HepG2 (cell line): ENCODE data around the gene PSMA3. TPM values are rescaled to one million over a fixed set of nuclear protein-coding genes. Genes with fewer than 3 reads are reported as not detected.

ENCODE experiments used
- ATM ChIP-seq: fragments of 450-650 bp; IDR thresholded peaks from 2 replicates; pipeline ENCODE4 v1.7.1; 2017; ENCODE audit warnings: mild to moderate bottlenecking, borderline replicate concordance
- ETV5 ChIP-seq: IDR thresholded peaks from 2 replicates; pipeline ENCODE4 v1.6.1; 2018; ENCODE audit warnings: missing biosample characterization, missing genetic modification reagents, inconsistent platforms, borderline replicate concordance
- FOSL2 ChIP-seq: sonication (generic); formaldehyde crosslinking; IDR thresholded peaks from 2 replicates; pipeline ENCODE4 v1.4.0; 2020; ENCODE audit warnings: missing genetic modification reagents
- GPN1 ChIP-seq: sonication (generic); formaldehyde crosslinking; IDR thresholded peaks from 2 replicates; pipeline ENCODE4 v1.5.1; 2020; ENCODE audit warnings: missing genetic modification reagents, borderline replicate concordance
- MBNL3 ChIP-seq: fragments of 250-450 bp; sonication (Bioruptor Pico); conservative IDR thresholded peaks from 2 replicates; pipeline ENCODE4 v1.8.0; 2022; ENCODE audit warnings: mild to moderate bottlenecking, inconsistent platforms
- MXD4 ChIP-seq: IDR thresholded peaks from 2 replicates; pipeline ENCODE4 v1.6.1; 2016; ENCODE audit warnings: mild to moderate bottlenecking, missing biosample characterization, missing genetic modification reagents
- NCOA2 ChIP-seq: sonication (generic); formaldehyde crosslinking; IDR thresholded peaks from 2 replicates; pipeline ENCODE4 v1.8.0; 2022; ENCODE audit warnings: inconsistent platforms
- PHF8 ChIP-seq: sonication (generic); formaldehyde crosslinking; IDR thresholded peaks from 2 replicates; pipeline ENCODE4 v1.5.0; 2020; ENCODE audit warnings: missing genetic modification reagents
- SNAPC2 ChIP-seq: sonication (generic); formaldehyde crosslinking; IDR thresholded peaks from 2 replicates; pipeline ENCODE4 v1.8.1; 2022; ENCODE audit warnings: mild to moderate bottlenecking, missing genetic modification reagents
- SP1 ChIP-seq, 2 experiments: fragments of 450-650 bp in 1 of 2; sonication (generic) in 1 of 2; formaldehyde crosslinking in 1 of 2; IDR thresholded peaks; 2 replicates each; pipeline versions ENCODE4 v1.4.0 to v1.6.1; 2016 to 2020; ENCODE audit warnings: missing genetic modification reagents in 1 of 2
- SRSF4 ChIP-seq: fragments of 200-400 bp; formaldehyde crosslinking; IDR thresholded peaks from one replicate; pipeline ENCODE4 v1.6.1; 2018; ENCODE audit warnings: mild to moderate bottlenecking, low read depth, low read length, moderate library complexity; ENCODE audit not compliant: poor library complexity, severe bottlenecking
- TAF15 ChIP-seq: fragments of 200-400 bp; formaldehyde crosslinking; IDR thresholded peaks from one replicate; pipeline ENCODE4 v1.6.1; 2018; ENCODE audit warnings: mild to moderate bottlenecking, low read depth, low read length; ENCODE audit not compliant: poor library complexity, severe bottlenecking
- YEATS2 ChIP-seq: sonication (generic); formaldehyde crosslinking; IDR thresholded peaks from 2 replicates; pipeline ENCODE4 v1.4.0; 2020; ENCODE audit warnings: missing genetic modification reagents, borderline replicate concordance
- ZFAT ChIP-seq: sonication (generic); formaldehyde crosslinking; conservative IDR thresholded peaks from 2 replicates; pipeline ENCODE4 v1.8.1; 2023; ENCODE audit warnings: missing genetic modification reagents, inconsistent platforms
- ZNF292 ChIP-seq: sonication (generic); formaldehyde crosslinking; IDR thresholded peaks from 2 replicates; pipeline ENCODE4 v1.8.1; 2022; ENCODE audit warnings: mild to moderate bottlenecking, low read depth, missing genetic modification reagents, borderline replicate concordance
- ZNF552 ChIP-seq: sonication (generic); formaldehyde crosslinking; IDR thresholded peaks from 2 replicates; pipeline ENCODE4 v1.9.0; 2022; ENCODE audit warnings: missing genetic modification reagents, mild to moderate bottlenecking, borderline replicate concordance
- ZNF678 ChIP-seq: sonication (generic); formaldehyde crosslinking; IDR thresholded peaks from 2 replicates; pipeline ENCODE4 v1.4.0; 2020; ENCODE audit warnings: mild to moderate bottlenecking, missing genetic modification reagents
- ZNF761 ChIP-seq: sonication (generic); formaldehyde crosslinking; conservative IDR thresholded peaks from 2 replicates; pipeline ENCODE4 v1.4.0; 2020; ENCODE audit warnings: mild to moderate bottlenecking, missing genetic modification reagents
- ZNF788 ChIP-seq: sonication (generic); formaldehyde crosslinking; IDR thresholded peaks from 2 replicates; pipeline ENCODE4 v1.5.0; 2020; ENCODE audit warnings: mild to moderate bottlenecking, missing genetic modification reagents, borderline replicate concordance
- ZSCAN9 ChIP-seq: IDR thresholded peaks from 2 replicates; pipeline ENCODE4 v1.6.1; 2016; ENCODE audit warnings: borderline replicate concordance
- polyA plus RNA-seq, 8 experiments: library from polyadenylated mRNA; depleted of rRNA in 3 of 8; stranded (reverse) in 7 of 8; unstranded in 1 of 8; fragments of >200 nt; fragmentation: Illumina TruSeq in 4 of 8; extraction: Trizol in 4 of 8; gene quantifications; 2 replicates each; pipeline versions ENCODE4 v1.2.1 to v1.2.3, GENCODE V29; 2011 to 2016; ENCODE audit warnings: low read depth in 4 of 8, missing spikeins in 1 of 8, mixed read lengths in 1 of 8; ENCODE audit not compliant: insufficient read depth in 1 of 8
- total RNA-seq, 5 experiments: library from RNA; depleted of rRNA; stranded (reverse); fragments of >200 nt; fragmentation: Illumina TruSeq; extraction: Trizol; gene quantifications; 2 replicates each; pipeline ENCODE4 v1.2.3, GENCODE V29; 2016; ENCODE audit warnings: low read depth in 1 of 5
- TF ChIP-seq, protein P1 (sequence below): sonication (generic); formaldehyde crosslinking; IDR thresholded peaks from 2 replicates; pipeline ENCODE4 v1.8.0; 2022; ENCODE audit warnings: missing genetic modification reagents, mild to moderate bottlenecking, borderline replicate concordance
- TF ChIP-seq, protein P2 (sequence below): sonication (generic); formaldehyde crosslinking; IDR thresholded peaks from 2 replicates; pipeline ENCODE4 v1.4.0; 2020; ENCODE audit warnings: missing genetic modification reagents, borderline replicate concordance
- TF ChIP-seq, protein P3 (sequence below): IDR thresholded peaks from 2 replicates; pipeline ENCODE4 v1.6.1; 2012; ENCODE audit warnings: inconsistent platforms
- TF ChIP-seq, protein P4 (sequence below): sonication (generic); formaldehyde crosslinking; IDR thresholded peaks from 2 replicates; pipeline ENCODE4 v1.4.0; 2020; ENCODE audit warnings: missing genetic modification reagents

PSMA3 gene
- total and polyA plus RNA-seq, 2 of the 13 experiments (the other 11 are each of a cell fraction or from before 2014, with no cell fraction given), result 232 to 275 TPM

DNA sequence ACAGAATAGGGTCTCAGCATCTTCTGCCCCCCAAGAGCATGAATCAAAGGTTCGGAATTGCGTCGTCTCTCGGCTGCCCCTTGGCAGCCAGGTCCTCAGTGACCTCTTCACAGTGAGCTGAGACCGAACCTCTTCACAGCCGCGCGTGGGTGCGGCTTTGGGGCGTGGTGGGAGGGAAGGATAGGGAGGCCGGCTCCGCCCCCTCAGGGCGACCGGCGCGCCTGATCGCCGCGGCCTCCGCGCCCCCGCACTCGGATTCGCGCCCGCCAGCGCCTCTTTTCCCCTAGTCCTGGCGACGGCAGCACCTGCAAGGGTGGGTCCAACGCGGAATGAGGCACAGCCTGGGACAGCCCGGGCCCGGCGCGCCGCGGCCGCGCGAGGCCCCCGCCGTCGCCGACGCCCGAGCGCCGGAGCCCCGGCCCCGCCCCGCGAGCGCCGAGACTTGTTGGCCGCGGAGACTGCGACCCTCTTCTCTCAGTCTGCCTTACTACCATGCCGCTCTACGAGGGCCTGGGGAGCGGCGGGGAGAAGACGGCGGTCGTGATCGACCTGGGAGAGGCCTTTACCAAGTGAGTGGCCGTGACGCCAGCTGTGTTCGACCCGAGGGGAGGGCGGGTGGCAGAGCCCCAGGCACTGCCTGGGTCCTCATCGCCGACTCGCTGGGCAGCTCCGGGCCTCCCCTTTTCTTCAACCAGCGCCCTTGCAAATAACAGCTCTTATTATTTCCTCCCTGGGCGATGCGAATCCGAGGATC, 44.7 kb upstream of the PSMA3 start, which contains the start of gene ACTR10 (continued):
- TF ChIP-seq ZFAT (CRISPR knock-in tag) (no peak), ZSCAN9 (CRISPR knock-in tag) (no peak), ZNF292 (CRISPR knock-in tag) (no peak), NCOA2 (no peak; the same call in 1 of the 2 replicates), PHF8 (CRISPR knock-in tag) (peak; percentile 93), ATM (no peak), SNAPC2 (CRISPR knock-in tag) (no peak), TAF15 (no peak), SRSF4 (no peak), ZNF788 (CRISPR knock-in tag) (peak; percentile 26; the same call in 1 of the 2 replicates), YEATS2 (CRISPR knock-in tag) (peak; percentile 52; the same call in 1 of the 2 replicates), FOSL2 (CRISPR knock-in tag) (no peak), MBNL3 (CRISPR knock-in tag) (no peak), ZNF678 (no peak), SP1 (IDR thresholded peaks at IDR 0.05) (no peak), SP1 (CRISPR knock-in tag; IDR thresholded peaks at IDR 0.05) (peak; percentile 68), ZNF761 (CRISPR knock-in tag) (no peak), ETV5 (CRISPR knock-in tag) (no peak), MXD4 (no peak), ZNF552 (CRISPR knock-in tag) (0 out of 2 replicates have a peak, but pooled peaks have one; percentile 68), GPN1 (CRISPR knock-in tag) (no peak)
- TF ChIP-seq, protein P1, sequence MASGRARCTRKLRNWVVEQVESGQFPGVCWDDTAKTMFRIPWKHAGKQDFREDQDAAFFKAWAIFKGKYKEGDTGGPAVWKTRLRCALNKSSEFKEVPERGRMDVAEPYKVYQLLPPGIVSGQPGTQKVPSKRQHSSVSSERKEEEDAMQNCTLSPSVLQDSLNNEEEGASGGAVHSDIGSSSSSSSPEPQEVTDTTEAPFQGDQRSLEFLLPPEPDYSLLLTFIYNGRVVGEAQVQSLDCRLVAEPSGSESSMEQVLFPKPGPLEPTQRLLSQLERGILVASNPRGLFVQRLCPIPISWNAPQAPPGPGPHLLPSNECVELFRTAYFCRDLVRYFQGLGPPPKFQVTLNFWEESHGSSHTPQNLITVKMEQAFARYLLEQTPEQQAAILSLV (CRISPR knock-in tag), result peak; percentile 65; the same call in 1 of the 2 replicates
- TF ChIP-seq, protein P2, sequence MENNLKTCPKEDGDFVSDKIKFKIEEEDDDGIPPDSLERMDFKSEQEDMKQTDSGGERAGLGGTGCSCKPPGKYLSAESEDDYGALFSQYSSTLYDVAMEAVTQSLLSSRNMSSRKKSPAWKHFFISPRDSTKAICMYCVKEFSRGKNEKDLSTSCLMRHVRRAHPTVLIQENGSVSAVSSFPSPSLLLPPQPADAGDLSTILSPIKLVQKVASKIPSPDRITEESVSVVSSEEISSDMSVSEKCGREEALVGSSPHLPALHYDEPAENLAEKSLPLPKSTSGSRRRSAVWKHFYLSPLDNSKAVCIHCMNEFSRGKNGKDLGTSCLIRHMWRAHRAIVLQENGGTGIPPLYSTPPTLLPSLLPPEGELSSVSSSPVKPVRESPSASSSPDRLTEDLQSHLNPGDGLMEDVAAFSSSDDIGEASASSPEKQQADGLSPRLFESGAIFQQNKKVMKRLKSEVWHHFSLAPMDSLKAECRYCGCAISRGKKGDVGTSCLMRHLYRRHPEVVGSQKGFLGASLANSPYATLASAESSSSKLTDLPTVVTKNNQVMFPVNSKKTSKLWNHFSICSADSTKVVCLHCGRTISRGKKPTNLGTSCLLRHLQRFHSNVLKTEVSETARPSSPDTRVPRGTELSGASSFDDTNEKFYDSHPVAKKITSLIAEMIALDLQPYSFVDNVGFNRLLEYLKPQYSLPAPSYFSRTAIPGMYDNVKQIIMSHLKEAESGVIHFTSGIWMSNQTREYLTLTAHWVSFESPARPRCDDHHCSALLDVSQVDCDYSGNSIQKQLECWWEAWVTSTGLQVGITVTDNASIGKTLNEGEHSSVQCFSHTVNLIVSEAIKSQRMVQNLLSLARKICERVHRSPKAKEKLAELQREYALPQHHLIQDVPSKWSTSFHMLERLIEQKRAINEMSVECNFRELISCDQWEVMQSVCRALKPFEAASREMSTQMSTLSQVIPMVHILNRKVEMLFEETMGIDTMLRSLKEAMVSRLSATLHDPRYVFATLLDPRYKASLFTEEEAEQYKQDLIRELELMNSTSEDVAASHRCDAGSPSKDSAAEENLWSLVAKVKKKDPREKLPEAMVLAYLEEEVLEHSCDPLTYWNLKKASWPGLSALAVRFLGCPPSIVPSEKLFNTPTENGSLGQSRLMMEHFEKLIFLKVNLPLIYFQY (CRISPR knock-in tag), result no peak
- TF ChIP-seq, protein P3, sequence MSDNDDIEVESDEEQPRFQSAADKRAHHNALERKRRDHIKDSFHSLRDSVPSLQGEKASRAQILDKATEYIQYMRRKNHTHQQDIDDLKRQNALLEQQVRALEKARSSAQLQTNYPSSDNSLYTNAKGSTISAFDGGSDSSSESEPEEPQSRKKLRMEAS, result no peak
- TF ChIP-seq, protein P4, sequence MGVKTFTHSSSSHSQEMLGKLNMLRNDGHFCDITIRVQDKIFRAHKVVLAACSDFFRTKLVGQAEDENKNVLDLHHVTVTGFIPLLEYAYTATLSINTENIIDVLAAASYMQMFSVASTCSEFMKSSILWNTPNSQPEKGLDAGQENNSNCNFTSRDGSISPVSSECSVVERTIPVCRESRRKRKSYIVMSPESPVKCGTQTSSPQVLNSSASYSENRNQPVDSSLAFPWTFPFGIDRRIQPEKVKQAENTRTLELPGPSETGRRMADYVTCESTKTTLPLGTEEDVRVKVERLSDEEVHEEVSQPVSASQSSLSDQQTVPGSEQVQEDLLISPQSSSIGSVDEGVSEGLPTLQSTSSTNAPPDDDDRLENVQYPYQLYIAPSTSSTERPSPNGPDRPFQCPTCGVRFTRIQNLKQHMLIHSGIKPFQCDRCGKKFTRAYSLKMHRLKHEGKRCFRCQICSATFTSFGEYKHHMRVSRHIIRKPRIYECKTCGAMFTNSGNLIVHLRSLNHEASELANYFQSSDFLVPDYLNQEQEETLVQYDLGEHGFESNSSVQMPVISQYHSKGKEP (CRISPR knock-in tag), result no peak
